HUES64 (cell line): ENCODE data around the gene KBTBD4.
"Not testable (repeated sequence)": the region's sequence is repeated elsewhere in the genome, so short reads cannot be mapped to it uniquely, and the experiment has no call there.

Experiments
- H3K27ac ChIP-seq: 2 replicates; pipeline ENCODE4 v1.7.0; 2013; ENCODE audit warnings: low read depth, low read length, inconsistent platforms
- H3K27me3 ChIP-seq: 2 replicates; pipeline ENCODE4 v1.6.1; 2013; ENCODE audit warnings: mild to moderate bottlenecking, low read length; ENCODE audit not compliant: insufficient read depth
- H3K36me3 ChIP-seq: 2 replicates; pipeline ENCODE4 v1.6.1; 2013; ENCODE audit warnings: mild to moderate bottlenecking, low read length; ENCODE audit not compliant: insufficient read depth
- H3K4me1 ChIP-seq: 2 replicates; pipeline ENCODE4 v1.6.1; 2013; ENCODE audit warnings: mild to moderate bottlenecking, low read length, moderate library complexity; ENCODE audit not compliant: insufficient read depth
- H3K4me3 ChIP-seq: 2 replicates; pipeline ENCODE4 v1.5.1; 2013; ENCODE audit warnings: mild to moderate bottlenecking, low read length, moderate library complexity
- H3K9ac ChIP-seq: 2 replicates; pipeline ENCODE4 v1.6.1; 2013; ENCODE audit warnings: mild to moderate bottlenecking, low read depth, low read length
- H3K9me3 ChIP-seq: 2 replicates; pipeline ENCODE4 v1.6.1; 2013; ENCODE audit warnings: low read depth, low read length; ENCODE audit not compliant: insufficient read depth
- WGBS: fragments of 150-250, 120-280 bp; methylation state at CpG from one replicate; pipeline ENCODE4 v1.1.7; 2013; ENCODE audit warnings: missing lambda C conversion rate; 5-methylcytosine and 5-hydroxymethylcytosine counted together

The KBTBD4 gene

GRCh38 chr11:47536915-47537314 is 41.9 kb downstream of the KBTBD4 start:
- no peak overlapping the region for H3K27ac ChIP-seq
- 97% methylated on average over 1 of the region's 3 CpGs for WGBS
- peaks cover 17% of the 10 kb centered on the region for H3K36me3 ChIP-seq
- H3K27me3 ChIP-seq: no peaks in the 10 kb centered on the region
- H3K4me3 ChIP-seq: no peak overlapping the region
- no peak overlapping the region for H3K9ac ChIP-seq
- H3K4me1 ChIP-seq: peaks cover 25% of the 10 kb centered on the region
- no peaks in the 10 kb centered on the region for H3K9me3 ChIP-seq

GRCh38 chr11:47534704-47535251 is 44.0 kb downstream of the KBTBD4 start:
- H3K27me3 ChIP-seq: no peaks in the 10 kb centered on the region
- H3K36me3 ChIP-seq: peaks cover 22% of the 10 kb centered on the region
- no peaks in the 10 kb centered on the region for H3K9me3 ChIP-seq
- WGBS: 95% methylated on average over 2 of the region's 4 CpGs
- H3K4me3 ChIP-seq: no peak overlapping the region
- H3K27ac ChIP-seq: no peak overlapping the region
- peaks cover 18% of the 10 kb centered on the region for H3K4me1 ChIP-seq
- H3K9ac ChIP-seq: no peak overlapping the region

GRCh38 chr11:47533690-47534151 is 45.0 kb downstream of the KBTBD4 start:
- Histone ChIP-seq H3K27ac (no peak overlapping the region), H3K4me3 (no peak overlapping the region), H3K27me3 (no peaks in the 10 kb centered on the region), H3K9me3 (no peaks in the 10 kb centered on the region), H3K9ac (no peak overlapping the region), H3K4me1 (peaks cover 8% of the 10 kb centered on the region; the same call in 1 of the 2 replicates), H3K36me3 (peaks cover 22% of the 10 kb centered on the region)
- WGBS: 100% methylated on average over 1 of the region's 2 CpGs

- H3K4me1 ChIP-seq: 0 out of 2 replicates have a peak, but pooled peaks cover 5% of the 10 kb centered on the region
- H3K4me3 ChIP-seq: no peak overlapping the region
Observed at GRCh38 chr11:47532597-47533213, 46.1 kb downstream of the KBTBD4 start.

GRCh38 chr11:47531666-47532065 is 47.1 kb downstream of the KBTBD4 start:
- Histone ChIP-seq H3K4me3 (no peak overlapping the region), H3K9ac (no peak overlapping the region), H3K4me1 (0 out of 2 replicates have a peak, but pooled peaks cover 5% of the 10 kb centered on the region), H3K27ac (no peak overlapping the region), H3K9me3 (no peaks in the 10 kb centered on the region), H3K27me3 (no peaks in the 10 kb centered on the region), H3K36me3 (peaks cover 20% of the 10 kb centered on the region)
- WGBS: 90% methylated on average over 3 of the region's 3 CpGs

More at GRCh38 chr11:47532597-47533213, 46.1 kb downstream of the KBTBD4 start:
- WGBS: 96% methylated on average over 2 of the region's 2 CpGs
- Histone ChIP-seq H3K9me3 (no peaks in the 10 kb centered on the region), H3K9ac (no peak overlapping the region), H3K27me3 (no peaks in the 10 kb centered on the region), H3K36me3 (peaks cover 22% of the 10 kb centered on the region), H3K27ac (no peak overlapping the region)

GRCh38 chr11:47530721-47531120 is 48.0 kb downstream of the KBTBD4 start:
- not testable (repeated sequence) for H3K27ac ChIP-seq, H3K9me3 ChIP-seq, H3K27me3 ChIP-seq, H3K4me3 ChIP-seq, H3K9ac ChIP-seq
- Histone ChIP-seq H3K4me1 (peaks cover 13% of the 10 kb centered on the region), H3K36me3 (peaks cover 12% of the 10 kb centered on the region)
- 94% methylated on average over 9 of the region's 9 CpGs for WGBS

GRCh38 chr11:47529951-47530350 is 48.8 kb downstream of the KBTBD4 start:
- H3K9ac ChIP-seq: no peak overlapping the region
- 100% methylated on average over 3 of the region's 4 CpGs for WGBS
- H3K4me3 ChIP-seq: no peak overlapping the region
- no peak overlapping the region for H3K27ac ChIP-seq
- no peaks in the 10 kb centered on the region for H3K27me3 ChIP-seq
- peaks cover 9% of the 10 kb centered on the region for H3K36me3 ChIP-seq
- no peaks in the 10 kb centered on the region for H3K9me3 ChIP-seq
- peaks cover 21% of the 10 kb centered on the region for H3K4me1 ChIP-seq

- no peak overlapping the region for H3K4me3 ChIP-seq
- H3K36me3 ChIP-seq: peaks cover 5% of the 10 kb centered on the region
- no peaks in the 10 kb centered on the region for H3K27me3 ChIP-seq
- no peak overlapping the region for H3K27ac ChIP-seq
- 92% methylated on average over 6 of the region's 6 CpGs for WGBS
- H3K9me3 ChIP-seq: no peaks in the 10 kb centered on the region
- peaks cover 37% of the 10 kb centered on the region for H3K4me1 ChIP-seq
- H3K9ac ChIP-seq: no peak overlapping the region
Observed at GRCh38 chr11:47527186-47527585, 51.6 kb downstream of the KBTBD4 start.

- H3K9me3 ChIP-seq, H3K4me3 ChIP-seq, H3K27ac ChIP-seq, H3K36me3 ChIP-seq, H3K27me3 ChIP-seq, H3K9ac ChIP-seq: not testable (repeated sequence)
- H3K4me1 ChIP-seq: peaks cover 37% of the 10 kb centered on the region
- 97% methylated on average over 9 of the region's 9 CpGs for WGBS
Observed at GRCh38 chr11:47526032-47526431, 52.7 kb downstream of the KBTBD4 start.

- Histone ChIP-seq H3K9ac (peak overlapping the region; percentile 39; the same call in 1 of the 2 replicates), H3K4me3 (no peak overlapping the region), H3K36me3 (no peaks in the 10 kb centered on the region), H3K4me1 (peaks cover 37% of the 10 kb centered on the region), H3K27me3 (no peaks in the 10 kb centered on the region), H3K27ac (peak overlapping the region; percentile 77), H3K9me3 (no peaks in the 10 kb centered on the region)
- 55% methylated on average over 9 of the region's 9 CpGs for WGBS
Observed at GRCh38 chr11:47524291-47524874, 54.4 kb downstream of the KBTBD4 start.

GRCh38 chr11:47523490-47524225 is 55.1 kb downstream of the KBTBD4 start:
- Histone ChIP-seq H3K4me3 (0 out of 2 replicates have a peak overlapping the region, but pooled peaks have one; percentile 9), H3K4me1 (peaks cover 37% of the 10 kb centered on the region), H3K27ac (peak overlapping the region; percentile 77), H3K36me3 (no peaks in the 10 kb centered on the region), H3K9ac (peak overlapping the region; percentile 10; the same call in 1 of the 2 replicates), H3K9me3 (no peaks in the 10 kb centered on the region), H3K27me3 (no peaks in the 10 kb centered on the region)
- 48% methylated on average over 3 of the region's 3 CpGs for WGBS
